Right lobe of liver (tissue), 6 donors: ENCODE measurements around the gene DNAAF3. TPM values are rescaled to one million over a fixed set of nuclear protein-coding genes. Genes with fewer than 3 reads are reported as not detected.

Experiments
- ATAC-seq, 4 donors: fragments of 200-7000 bp; cut with Tn5 transposase; one replicate each; pipeline ENCODE4 v1.9.1; 2020; ENCODE audit warnings: mild to moderate bottlenecking in 4 of 4, moderate library complexity in 4 of 4
- DNase-seq, 3 donors: peaks; one replicate each; pipeline ENCODE4 v3.0.0-alpha.2; 2020
- H3K27ac ChIP-seq, 3 donors: fragments of 200-600 bp; one replicate each; pipeline ENCODE4 v1.8.0; 2022
- H3K27me3 ChIP-seq, 2 donors: fragments of 200-600 bp; one replicate each; pipeline ENCODE4 v1.8.0; 2022
- H3K36me3 ChIP-seq, 4 donors: fragments of 200-600 bp; sonication (generic) in 1 of 4; one replicate each; pipeline versions ENCODE4 v1.5.1 to v1.8.0; 2017 to 2022; ENCODE audit warnings: control low read depth in 1 of 4
- H3K4me1 ChIP-seq, 4 donors: fragments of 200-600 bp; sonication (generic) in 1 of 4; one replicate each; pipeline versions ENCODE4 v1.5.1 to v1.8.0; 2017 to 2022; ENCODE audit warnings: control low read depth in 1 of 4
- H3K4me3 ChIP-seq, 3 donors: fragments of 200-600 bp; one replicate each; pipeline ENCODE4 v1.8.0; 2022
- H3K9me3 ChIP-seq, 4 donors: fragments of 200-600 bp; sonication (generic) in 1 of 4; one replicate each; pipeline versions ENCODE4 v1.5.1 to v1.8.0; 2017 to 2022; ENCODE audit warnings: control low read depth in 1 of 4
- POLR2A ChIP-seq: fragments of 450-650 bp; IDR thresholded peaks from one replicate; pipeline ENCODE4 v1.6.1; 2017; ENCODE audit warnings: antibody characterized with exemption, mild to moderate bottlenecking
- WGBS: methylation state at CpG from one replicate; pipeline ENCODE4 v1.1.6; 2018; ENCODE audit warnings: low coverage, low lambda C conversion rate; ENCODE audit not compliant: insufficient coverage; ENCODE audit errors: missing lambda C conversion rate; 5-methylcytosine and 5-hydroxymethylcytosine counted together
- intact Hi-C, 2 donors: fragments of 100-400 bp; cut with DNase I; formaldehyde crosslinking; loops; one replicate each; pipeline versions ENCODE4 v1.11.2 to v1.14.1; 2022
- total RNA-seq, 6 experiments: library from RNA; depleted of rRNA in 2 of 6; stranded (reverse); fragments of >200 nt in 2 of 6; fragmentation: NEBNext Ultra II Directional in 3 of 6; extraction: Animal tissue kit (Norgen Biotek cat#: 25700) in 3 of 6; gene quantifications; one replicate each; pipeline versions ENCODE4 v1.1.0 to v1.2.4, GENCODE V29; 2016 to 2023
- TF ChIP-seq, protein P1 (sequence below), 4 donors: fragments of 200-600 bp in 3 of 4; fragments of 450-650 bp in 1 of 4; IDR thresholded peaks; one replicate each; pipeline versions ENCODE4 v1.5.1 to v1.8.0; 2016 to 2022; ENCODE audit warnings: antibody characterized with exemption in 4 of 4, mild to moderate bottlenecking in 2 of 4
- donor health status: DM: no; HTN: yes; CAD: no.
- donor health status: DM: no; HTN: no; CAD: no.
- donor health status: DM: no; HTN: no; CAD: no.
- donor health status: DM: no; HTN: yes; CAD: no.
- donor health status: DM: no; HTN: yes; CAD: no.

The DNAAF3 gene
- total RNA-seq, 6 experiments from 2014 or later: 0.22 to 4.3 (median 0.49) TPM

DNA sequence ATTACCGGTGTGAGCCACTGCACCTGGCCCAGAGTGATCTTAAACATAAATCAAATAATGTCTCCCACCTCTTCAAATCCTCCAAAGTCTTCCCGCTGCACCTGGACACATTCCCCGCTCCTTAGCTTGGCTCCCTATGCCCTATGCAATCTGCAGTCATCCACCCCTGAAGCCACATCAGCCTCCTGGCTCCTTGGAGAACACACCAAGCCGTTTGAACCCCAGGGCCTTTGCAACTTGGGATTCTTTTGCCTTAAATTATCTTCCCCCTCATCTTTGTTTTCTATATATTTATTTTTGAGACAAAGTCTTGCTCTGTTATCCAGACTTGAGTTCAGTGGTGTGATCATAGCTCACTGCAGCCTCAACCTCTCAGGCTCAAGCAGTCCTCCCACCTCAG, 2.7 kb upstream of the DNAAF3 start:
- no peak overlapping the region for H3K4me3 ChIP-seq
- no peaks in the 10 kb centered on the region for H3K9me3 ChIP-seq
- WGBS: 18% methylated on average over 2 of the region's 4 CpGs
- H3K4me1 ChIP-seq: peaks cover 0 to 5% (median 0%) of the 10 kb centered on the region in 4 donors
- intact Hi-C loops: no loop called here
- H3K36me3 ChIP-seq: no peaks in the 10 kb centered on the region
- H3K27me3 ChIP-seq: peaks cover 0 to 7% of the 10 kb centered on the region in 2 donors
- TF ChIP-seq POLR2A: no peak
- TF ChIP-seq, protein P1, sequence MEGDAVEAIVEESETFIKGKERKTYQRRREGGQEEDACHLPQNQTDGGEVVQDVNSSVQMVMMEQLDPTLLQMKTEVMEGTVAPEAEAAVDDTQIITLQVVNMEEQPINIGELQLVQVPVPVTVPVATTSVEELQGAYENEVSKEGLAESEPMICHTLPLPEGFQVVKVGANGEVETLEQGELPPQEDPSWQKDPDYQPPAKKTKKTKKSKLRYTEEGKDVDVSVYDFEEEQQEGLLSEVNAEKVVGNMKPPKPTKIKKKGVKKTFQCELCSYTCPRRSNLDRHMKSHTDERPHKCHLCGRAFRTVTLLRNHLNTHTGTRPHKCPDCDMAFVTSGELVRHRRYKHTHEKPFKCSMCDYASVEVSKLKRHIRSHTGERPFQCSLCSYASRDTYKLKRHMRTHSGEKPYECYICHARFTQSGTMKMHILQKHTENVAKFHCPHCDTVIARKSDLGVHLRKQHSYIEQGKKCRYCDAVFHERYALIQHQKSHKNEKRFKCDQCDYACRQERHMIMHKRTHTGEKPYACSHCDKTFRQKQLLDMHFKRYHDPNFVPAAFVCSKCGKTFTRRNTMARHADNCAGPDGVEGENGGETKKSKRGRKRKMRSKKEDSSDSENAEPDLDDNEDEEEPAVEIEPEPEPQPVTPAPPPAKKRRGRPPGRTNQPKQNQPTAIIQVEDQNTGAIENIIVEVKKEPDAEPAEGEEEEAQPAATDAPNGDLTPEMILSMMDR (IDR thresholded peaks at IDR 0.05): no peak
- DNase-seq (no peak), ATAC-seq (no peak)
- H3K27ac ChIP-seq: no peak overlapping the region

DNA sequence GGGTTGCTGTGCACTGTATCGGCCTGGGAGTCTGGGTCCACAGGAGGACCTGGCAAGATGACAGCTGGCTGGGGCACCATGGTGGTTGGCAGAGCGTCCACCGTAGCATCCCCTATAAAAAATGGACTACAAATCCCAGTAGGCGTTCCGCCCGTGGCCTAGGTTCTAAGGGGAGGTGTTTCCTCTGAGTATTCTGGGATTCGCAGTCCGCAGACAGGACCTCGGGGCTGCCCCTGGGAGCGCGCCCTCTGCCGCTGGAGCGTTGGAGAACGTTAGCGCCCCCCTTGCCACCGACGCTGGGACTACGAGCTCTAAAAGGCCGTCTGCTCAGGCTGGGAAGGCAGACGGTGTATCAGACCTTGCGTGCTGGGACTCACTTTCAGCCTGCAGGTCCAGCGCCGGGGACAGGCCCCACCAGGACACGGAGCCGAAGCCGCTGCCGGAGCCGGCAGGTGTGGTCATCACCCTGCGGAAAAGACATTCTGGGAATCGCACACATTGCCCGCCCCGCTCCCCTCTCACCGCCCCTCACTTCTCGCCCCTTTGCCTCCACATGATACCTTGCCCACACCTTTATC, 372 bp downstream of the DNAAF3 start:
- Histone ChIP-seq H3K27me3 (peaks cover 0 to 15% of the 10 kb centered on the region in 2 donors), H3K4me1 (peaks cover 0 to 5% (median 0%) of the 10 kb centered on the region in 4 donors), H3K36me3 (no peaks in the 10 kb centered on the region), H3K27ac (no peak overlapping the region), H3K9me3 (no peaks in the 10 kb centered on the region), H3K4me3 (peak overlapping the region; percentile 36 to 54 (median 47))
- ATAC-seq: peak; percentile 47 to 78 (median 64)
- intact Hi-C loops: no loop called here
- no peak for TF ChIP-seq POLR2A
- TF ChIP-seq, protein P1 (IDR thresholded peaks at IDR 0.05): peak; percentile 24 to 41 (median 32)
- peak in 2 of 3 donors; percentile 49 to 67 for DNase-seq
- WGBS: 10% methylated on average over 4 of the region's 34 CpGs

DNA sequence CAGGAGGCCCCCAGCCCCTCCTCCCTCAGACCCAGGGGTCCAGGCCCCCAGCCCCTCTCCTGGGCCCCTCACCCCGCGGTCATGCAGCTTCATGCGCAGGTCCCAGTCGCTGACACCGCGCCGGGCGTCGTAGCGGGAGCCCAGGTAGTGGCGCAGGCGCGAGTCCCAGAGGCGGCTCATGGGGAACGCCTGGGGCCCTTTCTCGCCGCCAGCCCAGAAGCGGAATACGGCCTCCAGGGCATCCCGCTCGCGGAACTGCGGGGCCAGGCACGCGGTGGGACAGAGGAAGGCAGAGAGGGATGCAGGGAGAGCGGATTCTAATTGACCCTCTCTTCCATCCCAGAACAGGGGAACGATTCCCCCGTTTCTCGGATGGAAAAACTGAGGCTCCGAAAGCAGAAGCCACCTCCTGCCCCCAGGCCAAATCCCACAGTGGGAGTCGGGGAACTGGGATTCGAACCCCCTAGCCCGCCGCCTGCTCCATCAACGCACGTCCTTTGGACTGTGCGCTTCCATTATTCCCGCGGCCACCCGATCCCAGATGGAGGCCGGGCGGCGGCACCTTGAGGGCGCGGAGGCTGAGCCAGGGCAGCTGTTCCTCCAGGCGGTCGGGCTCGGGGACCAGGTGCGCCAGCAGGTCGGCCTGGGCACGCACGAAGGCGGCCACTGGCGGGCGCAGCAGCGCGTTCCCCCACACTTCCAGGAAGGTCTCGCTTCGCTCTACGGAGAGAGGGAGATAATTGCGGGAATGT, 4.7 kb downstream of the DNAAF3 start:
- WGBS: 37% methylated on average over 11 of the region's 61 CpGs
- H3K4me1 ChIP-seq: peaks cover 0 to under 1% (median 0%) of the 10 kb centered on the region in 4 donors
- no peaks in the 10 kb centered on the region for H3K9me3 ChIP-seq
- peaks cover 0 to 23% of the 10 kb centered on the region in 2 donors for H3K27me3 ChIP-seq
- no peak overlapping the region for H3K27ac ChIP-seq
- intact Hi-C loops: no loop called here
- DNase-seq (no peak), ATAC-seq (no peak)
- H3K4me3 ChIP-seq: no peak overlapping the region
- TF ChIP-seq, protein P1 (IDR thresholded peaks at IDR 0.05): no peak
- TF ChIP-seq POLR2A: no peak
- H3K36me3 ChIP-seq: no peaks in the 10 kb centered on the region

DNA sequence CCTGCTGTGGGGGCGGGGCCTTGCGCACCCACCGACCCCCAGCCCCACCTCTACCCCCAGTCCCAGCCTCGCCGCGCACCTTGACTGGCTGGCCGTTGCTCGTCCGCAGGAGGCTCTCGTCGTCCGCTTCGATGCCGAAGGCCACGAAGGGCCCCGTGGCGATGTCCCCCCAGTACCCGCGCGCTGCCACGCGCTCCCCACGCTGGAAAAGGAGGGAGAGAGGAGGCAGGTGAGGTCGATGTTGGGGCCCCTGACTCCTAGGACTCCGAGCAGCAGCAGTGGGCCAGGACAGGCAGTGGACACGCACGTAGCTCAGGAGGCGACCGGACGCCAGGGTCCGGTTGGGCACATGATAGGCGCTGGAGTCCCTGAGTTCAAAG, 5.4 kb downstream of the DNAAF3 start:
- Histone ChIP-seq H3K4me3 (no peak overlapping the region), H3K9me3 (no peaks in the 10 kb centered on the region), H3K27me3 (peaks cover 0 to 26% of the 10 kb centered on the region in 2 donors), H3K4me1 (no peaks in the 10 kb centered on the region), H3K36me3 (no peaks in the 10 kb centered on the region), H3K27ac (no peak overlapping the region)
- no peak for ATAC-seq
- no peak for DNase-seq
- TF ChIP-seq, protein P1 (IDR thresholded peaks at IDR 0.05): no peak
- TF ChIP-seq POLR2A: no peak
- WGBS: 22% methylated on average over 7 of the region's 32 CpGs
- intact Hi-C loops: no loop called here
